Tibial nerve (tissue), 3 donors: ENCODE results near the gene RHOG.

Experiments used
- CTCF ChIP-seq, 5 experiments: fragments of 200-600 bp in 3 of 5; fragments of 450-650 bp in 2 of 5; sonication (generic) in 3 of 5; IDR thresholded peaks; one replicate each; pipeline ENCODE4 v1.5.1; 2016 to 2019; ENCODE audit warnings: antibody characterized with exemption in 5 of 5, mild to moderate bottlenecking in 3 of 5, moderate library complexity in 2 of 5
- POLR2A ChIP-seq, 2 donors: fragments of 450-650 bp; IDR thresholded peaks; one replicate each; pipeline ENCODE4 v1.6.1; 2017; ENCODE audit warnings: antibody characterized with exemption in 2 of 2, mild to moderate bottlenecking in 2 of 2, moderate library complexity in 2 of 2

- no peak for TF ChIP-seq CTCF (IDR thresholded peaks at IDR 0.05)
- TF ChIP-seq POLR2A (IDR thresholded peaks at IDR 0.05), result no peak
These were observed 45.4 kb downstream of the RHOG start for GRCh38 chr11:3795131-3796001.
